ENCODE results near the gene CD99.
"Not testable (repeated sequence)": the region's sequence is repeated elsewhere in the genome, so short reads cannot be mapped to it uniquely, and the experiment has no call there.

The CD99 gene

DNA sequence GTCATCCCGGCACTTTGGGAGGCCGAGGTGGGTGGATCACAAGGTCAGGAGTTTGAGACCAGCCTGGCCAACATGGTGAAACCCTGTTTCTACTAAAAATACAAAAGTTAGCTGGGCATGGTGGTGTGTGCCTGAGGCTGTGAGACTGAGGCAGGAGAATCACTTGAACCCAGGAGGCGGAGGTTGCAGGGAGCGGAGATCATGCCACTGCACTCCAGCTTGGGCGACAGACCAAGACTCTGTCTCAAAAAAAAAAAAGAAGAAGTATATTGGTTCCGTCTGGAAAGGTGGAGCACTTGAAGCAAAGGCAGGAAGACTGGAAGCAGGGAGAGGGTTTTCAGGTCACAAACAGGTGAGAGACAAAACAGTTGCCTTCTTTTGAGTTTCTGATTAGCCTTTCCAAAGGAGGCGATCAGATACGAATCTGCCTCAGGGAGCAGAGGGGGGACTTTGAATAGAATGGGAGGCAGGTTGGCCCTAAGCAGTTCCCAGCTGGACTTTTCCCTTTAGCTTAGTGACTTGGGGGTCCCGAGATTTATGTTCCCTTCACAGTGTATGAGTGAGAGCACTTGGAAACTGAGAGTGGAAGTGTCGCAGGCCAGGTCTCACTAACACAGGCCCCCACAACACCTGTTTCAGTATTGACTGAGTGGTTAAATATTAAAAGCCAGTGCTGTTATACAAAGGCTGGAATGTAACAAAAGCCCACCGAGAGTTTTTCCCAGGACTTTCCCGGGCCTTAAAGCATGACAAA is 89.6 kb downstream of the CD99 start:
- DNase-seq, result not testable (repeated sequence)

DNA sequence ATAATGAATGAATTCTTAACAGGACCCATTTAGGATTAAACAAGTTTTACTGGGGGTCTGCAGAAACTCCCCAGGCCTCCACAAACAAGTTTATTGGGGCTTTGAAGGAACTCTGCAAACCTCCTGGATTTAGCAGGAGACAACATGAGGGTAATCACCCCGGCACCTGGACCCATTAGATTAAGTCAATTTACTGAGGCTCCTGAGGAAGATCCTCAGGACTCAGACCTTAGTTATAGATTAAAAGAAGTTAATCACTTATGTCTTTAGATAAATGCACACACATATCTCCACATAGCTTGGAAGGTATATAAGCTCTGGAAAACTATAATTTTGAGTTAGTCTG is 90.1 kb downstream of the CD99 start:
- DNase-seq, result no peak

DNA sequence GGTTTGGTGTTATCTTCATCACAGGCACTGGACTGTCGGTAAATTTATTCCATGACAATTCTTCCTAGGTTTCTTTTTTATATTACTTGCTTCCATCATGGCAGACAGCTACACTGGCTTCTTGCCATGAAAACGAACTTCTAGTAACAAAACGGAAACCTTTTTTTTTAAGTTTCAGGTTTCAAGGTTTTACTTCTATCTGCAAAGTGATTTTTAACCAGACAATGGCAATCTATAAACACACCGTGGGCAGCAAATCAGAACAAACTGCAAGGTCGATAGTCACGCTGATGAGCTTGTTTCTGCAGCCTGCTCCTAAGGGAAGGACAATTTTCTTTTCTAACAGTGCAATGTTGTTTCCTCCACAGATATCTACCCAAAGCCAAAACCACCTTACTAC is 90.6 kb downstream of the CD99 start:
- DNase-seq, result no peak

DNA sequence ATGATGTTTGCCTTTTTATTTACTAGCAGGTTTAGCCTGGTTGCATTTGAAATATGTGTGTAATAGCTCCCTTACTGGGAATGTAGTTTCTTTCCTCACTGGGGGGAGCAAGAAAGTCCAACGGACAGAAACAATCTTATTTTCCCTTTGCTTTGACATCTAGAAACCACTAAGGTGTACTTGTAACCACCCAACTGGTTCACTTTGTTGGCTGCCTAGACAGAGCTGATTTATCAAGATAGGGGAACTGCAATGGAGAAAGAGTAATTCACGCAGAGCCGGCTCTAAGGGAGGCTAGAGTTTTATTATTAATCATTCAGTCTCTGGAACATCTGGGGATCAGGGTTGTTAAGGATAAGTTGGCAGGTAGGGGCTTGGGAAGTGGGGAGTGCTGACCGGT is 91.1 kb downstream of the CD99 start:
- no peak for DNase-seq

DNA sequence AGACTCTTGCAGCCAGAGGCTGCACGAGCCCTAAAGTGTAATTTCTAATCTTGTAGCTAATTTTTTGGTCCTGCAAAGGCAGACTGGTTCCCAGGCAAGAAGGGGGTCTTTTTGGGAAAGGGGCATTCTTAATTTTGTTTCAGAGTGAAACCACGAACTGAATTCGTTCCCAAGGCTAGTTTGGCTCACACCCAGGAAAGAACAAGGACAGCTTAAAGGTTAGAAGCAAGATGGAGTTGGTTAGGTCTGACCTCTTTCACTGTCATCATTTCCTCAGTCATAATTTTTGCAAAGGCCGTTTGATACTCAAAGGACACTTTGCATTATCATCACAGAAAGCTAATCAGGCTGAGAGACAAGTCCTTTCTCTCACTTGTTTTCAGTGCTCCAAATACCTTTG is 91.7 kb downstream of the CD99 start:
- no peak for DNase-seq

DNA sequence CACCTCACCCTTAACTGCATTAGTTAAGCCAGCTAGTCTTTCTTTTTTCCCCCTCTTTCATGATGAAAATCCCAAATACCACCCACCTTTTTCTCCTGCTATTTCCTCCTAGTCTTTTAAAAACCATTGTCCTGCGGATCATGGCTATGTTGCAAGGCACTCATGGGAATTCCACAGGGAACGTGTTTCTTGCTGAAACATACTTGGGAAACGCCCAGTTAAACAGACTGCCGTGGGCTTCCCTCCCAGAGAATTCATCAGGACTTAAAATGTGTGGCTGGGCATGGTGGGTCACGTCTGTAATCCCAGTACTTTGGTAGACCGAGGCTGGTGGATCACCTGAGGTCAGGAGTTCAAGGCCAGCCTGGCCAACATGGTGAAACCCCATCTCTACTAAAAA is 92.9 kb downstream of the CD99 start:
- DNase-seq, result no peak

DNA sequence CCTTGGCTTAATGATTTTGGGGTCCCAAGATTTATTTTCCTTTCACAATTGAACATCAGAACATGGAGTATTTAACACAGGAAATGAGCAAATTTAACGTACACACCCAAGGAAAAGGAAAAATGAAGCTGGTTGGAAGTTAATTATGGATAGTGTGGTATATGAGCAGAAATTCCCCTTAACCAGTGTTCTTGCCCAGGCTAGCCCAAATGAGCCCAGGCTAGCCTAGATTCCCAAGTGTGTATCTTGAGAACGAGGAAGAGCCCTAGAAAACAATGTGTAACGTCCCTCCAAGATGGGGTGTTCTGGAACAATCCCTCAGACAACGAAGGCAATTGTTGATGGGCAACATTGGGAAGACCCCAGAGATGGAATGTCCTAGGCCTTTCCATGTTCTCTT is 94.4 kb downstream of the CD99 start:
- DNase-seq, result no peak

DNA sequence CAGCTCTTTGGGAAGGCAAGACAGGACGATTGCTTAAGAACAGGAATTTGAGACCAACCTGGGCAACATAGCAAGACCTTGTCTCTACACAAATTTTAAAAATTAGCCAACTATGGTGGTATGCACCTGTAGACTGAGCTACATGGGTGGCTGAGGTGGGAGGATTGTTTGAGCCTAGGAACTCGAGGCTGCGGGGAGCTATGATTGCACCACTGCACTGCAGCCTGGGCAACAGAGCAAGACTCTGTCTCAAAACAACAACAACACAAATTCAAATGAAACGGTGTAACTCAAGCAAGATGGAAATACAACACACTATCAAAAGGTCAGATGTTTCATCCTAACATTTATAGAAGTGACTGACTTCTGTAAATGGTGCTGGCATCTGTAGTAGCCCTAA is 97.9 kb downstream of the CD99 start:
- no peak for DNase-seq

DNA sequence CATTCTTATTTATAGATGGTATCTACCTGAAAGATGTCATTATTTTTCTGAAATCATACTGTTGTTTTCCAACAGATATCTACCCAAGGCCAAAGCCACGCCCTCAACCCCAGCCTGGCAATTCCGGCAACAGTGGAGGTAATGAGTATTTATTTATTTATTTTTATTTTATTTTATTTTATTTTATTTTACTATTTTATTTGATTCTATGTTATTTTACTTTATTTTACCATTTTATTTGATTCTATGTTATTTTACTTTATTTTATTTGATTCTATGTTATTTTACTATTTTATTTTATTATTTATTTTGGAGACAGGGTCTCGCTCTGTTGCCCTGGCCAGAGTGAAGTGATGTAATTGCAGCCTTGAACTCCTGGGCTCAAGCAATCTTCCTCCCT is 98.5 kb downstream of the CD99 start:
- no peak for DNase-seq
